ENCODE measurements around the gene IFRD1.

- TF ChIP-seq POLR2A (IDR thresholded peaks at IDR 0.05) = no peak
- no peak for TF ChIP-seq CTCF (IDR thresholded peaks at IDR 0.05)
These were observed 34.1 kb upstream of the IFRD1 start for GRCh38 chr7:112416127-112416526.
